ENCODE data around the gene PITX3.

GRCh38 chr10:102247734-102248133 is 6.4 kb upstream of the PITX3 start:
- no peak for TF ChIP-seq CTCF (IDR thresholded peaks at IDR 0.05; ENCODE audit: insufficient read depth, low read depth, low read length)
- no peak for TF ChIP-seq EZH2 (IDR thresholded peaks at IDR 0.05; ENCODE audit: insufficient read depth, low read length)
